HG03103 (cell line): ENCODE measurements around the gene XIRP2.

Source experiments
- ATAC-seq: cut with Tn5 transposase; IDR thresholded peaks from one replicate; pipeline ENCODE4 v1.9.1; 2021; ENCODE audit warnings: low read depth; ENCODE audit not compliant: unreplicated experiment

XIRP2 gene

DNA sequence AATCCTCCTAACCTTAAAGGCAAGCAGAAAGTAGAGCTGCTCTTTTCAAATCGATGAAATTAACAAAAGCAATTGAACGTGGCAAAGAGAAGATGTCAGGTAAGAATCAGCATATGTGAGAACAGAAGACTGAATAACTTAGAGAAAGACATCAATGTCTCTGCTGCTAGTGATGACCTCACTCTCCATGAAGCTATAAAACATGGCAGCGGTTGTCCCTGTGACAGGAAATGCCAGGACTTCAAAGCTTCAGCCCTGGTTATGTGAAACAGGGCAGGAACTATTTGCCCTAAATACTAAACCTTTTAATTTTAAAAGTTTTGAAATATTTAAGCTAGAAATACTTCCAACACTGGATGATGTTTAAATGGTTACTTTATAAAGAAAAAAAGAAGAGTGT lies 383.7 kb downstream of the XIRP2 start:
- ATAC-seq: no peak

DNA sequence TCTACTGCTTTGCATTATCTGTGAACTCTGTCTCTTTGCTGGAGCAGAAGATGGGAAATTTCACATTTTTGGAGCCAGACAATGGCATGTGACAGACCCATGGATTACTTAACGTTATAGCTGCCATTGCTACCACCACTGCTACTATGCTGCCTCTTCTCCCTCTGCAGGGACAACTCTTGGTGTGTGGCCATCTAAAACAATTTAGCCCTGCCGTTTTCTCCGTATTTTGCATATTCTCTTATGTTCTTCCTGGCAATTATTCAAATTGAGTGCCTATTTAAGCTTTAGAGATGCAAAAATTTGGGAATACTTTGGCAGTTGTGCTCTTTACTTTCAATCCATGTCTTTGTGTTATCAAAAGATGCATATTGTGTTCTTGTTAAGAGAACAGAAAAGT lies 386.8 kb downstream of the XIRP2 start:
- ATAC-seq: no peak

DNA sequence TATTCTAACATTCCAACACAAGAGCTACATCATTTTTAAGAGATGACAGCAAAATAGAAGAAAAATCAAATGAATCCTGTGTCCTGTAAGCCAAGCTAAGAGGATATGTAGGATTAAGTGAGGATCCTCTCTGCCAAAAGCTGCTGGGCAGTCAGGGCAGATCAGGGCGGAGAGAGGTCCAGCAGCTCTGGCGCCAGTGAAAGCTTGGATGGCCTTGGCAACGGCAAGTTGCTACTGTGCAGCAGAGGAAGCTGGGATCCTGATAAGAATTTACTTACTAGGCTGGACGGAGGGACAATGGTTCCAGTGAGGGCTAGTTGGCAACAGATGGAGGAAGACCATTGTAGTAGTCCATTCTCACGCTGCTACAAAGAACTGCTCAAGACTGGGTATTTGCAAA lies 391.5 kb downstream of the XIRP2 start:
- no peak for ATAC-seq

DNA sequence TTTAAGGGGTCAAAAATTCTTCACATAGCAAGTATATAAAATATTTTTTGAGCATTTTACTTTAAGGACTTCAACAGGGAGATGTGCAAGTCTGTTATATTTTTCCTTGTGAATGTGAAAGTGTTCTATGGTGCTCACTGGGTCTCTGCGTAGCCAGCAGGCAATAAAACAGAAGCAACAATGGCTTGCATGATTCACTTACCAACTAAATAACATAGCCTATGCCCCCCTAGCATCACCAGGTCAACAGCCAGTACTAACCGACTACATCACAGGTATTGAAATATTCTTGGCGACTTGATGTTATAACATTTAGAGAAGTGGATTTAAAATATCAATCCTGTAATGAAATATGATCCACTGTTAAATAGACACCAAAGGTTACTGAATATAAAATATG lies 398.9 kb downstream of the XIRP2 start:
- ATAC-seq: no peak

DNA sequence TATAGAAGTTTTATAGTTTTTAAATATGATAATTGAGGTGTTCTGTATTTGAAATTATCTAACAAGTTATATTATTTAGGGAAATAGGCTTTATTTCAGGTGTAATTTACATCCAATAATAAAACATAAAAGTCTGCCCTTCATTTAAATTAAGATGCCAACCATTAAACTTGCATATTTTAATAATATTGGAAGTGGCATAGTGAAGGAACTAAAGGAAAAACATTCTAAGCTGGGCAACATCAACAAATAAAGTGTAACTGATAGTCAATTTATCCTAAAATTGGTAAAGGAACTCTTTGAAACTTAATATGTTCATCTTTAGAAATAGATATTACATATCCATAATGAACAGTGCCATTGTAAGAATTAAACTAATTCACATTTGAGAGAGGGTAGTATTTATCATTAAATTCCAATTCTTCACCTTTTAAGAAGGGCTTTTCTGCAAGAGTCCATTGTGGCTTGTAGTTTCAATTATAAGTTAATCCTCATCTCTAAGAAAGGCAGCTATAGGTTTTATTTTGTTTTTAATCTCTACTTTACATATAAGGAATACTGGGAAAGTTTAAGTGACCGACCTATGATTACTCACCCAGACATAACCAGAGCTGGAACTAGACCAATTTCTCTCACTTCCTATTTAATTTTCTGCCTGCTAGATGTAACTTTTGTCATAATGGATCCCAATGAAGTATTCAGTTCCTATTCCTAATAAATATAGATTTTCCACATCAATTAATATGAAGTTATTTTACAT lies 401.6 kb downstream of the XIRP2 start:
- ATAC-seq: no peak

DNA sequence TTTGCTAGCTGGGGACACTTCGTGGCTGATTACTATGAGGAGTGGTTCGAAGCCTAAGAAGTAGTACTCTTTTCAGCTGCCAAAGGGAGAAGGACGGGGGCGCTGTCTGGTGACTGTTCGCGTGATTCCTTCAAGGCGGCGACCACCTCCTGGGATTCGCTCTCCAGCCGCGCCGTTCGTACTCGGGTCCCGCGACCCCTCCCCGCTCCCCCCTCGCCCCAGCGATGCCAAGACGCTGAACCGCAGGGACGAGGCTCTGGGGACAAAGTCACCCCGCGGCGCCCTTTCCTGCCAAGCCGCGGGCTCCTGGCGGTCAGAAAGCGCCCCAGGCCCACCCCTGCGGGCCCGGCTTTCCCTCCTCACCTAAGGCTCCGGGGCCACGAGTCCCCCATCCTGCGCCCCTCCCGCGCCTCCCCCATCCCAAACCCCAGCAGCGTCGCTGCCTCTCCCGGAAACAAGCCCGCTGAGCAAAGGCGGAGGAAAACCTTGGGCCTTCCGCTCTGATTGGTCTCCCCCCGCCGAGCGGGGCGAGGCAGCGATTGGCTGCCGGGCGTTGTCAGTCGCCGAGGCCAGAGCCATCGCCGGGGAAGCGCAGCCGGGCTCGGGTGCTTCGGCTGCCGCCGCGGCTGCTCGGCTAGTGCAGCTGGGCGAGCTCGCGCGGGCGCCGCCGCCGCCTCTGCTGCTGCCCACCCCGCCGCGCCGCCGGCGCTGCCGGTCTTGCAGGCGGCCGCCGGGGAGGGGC lies 404.3 kb downstream of the XIRP2 start, which contains the start of gene B3GALT1:
TSS of gene B3GALT1 (plus strand) at position 572 of the 742 bp plus-strand sequence.
- peak; percentile 100 for ATAC-seq

DNA sequence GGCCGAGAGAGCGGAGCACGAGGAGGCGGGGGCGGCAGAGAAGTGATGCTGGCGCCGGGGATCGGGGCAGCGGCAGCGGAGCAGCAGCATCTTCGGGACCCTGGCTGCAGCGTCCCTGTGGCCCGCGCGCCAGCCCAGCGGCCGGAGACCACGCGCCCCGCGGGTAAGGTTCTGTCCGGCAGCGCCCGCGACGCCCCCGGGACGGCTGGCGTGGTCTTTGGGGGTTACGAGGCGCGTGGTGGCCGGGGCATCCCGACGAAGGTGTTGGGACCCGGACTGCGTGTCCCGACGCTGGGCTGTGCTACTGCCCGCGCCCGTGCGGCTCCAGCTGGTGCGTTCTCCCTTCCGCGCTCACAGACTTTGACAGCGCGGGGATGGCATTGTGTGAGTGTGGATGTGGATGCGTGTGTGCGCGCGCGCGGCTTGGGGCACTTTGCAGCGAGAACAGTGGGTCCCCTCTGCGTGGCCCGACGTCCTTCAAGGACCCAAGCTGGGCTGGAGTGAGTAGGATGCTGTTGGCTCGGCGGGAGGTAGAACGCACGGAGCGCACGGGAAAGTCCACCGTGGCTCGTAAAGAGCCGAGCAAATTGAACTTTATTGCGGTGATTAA lies 405.0 kb downstream of the XIRP2 start:
- peak; percentile 6 for ATAC-seq

DNA sequence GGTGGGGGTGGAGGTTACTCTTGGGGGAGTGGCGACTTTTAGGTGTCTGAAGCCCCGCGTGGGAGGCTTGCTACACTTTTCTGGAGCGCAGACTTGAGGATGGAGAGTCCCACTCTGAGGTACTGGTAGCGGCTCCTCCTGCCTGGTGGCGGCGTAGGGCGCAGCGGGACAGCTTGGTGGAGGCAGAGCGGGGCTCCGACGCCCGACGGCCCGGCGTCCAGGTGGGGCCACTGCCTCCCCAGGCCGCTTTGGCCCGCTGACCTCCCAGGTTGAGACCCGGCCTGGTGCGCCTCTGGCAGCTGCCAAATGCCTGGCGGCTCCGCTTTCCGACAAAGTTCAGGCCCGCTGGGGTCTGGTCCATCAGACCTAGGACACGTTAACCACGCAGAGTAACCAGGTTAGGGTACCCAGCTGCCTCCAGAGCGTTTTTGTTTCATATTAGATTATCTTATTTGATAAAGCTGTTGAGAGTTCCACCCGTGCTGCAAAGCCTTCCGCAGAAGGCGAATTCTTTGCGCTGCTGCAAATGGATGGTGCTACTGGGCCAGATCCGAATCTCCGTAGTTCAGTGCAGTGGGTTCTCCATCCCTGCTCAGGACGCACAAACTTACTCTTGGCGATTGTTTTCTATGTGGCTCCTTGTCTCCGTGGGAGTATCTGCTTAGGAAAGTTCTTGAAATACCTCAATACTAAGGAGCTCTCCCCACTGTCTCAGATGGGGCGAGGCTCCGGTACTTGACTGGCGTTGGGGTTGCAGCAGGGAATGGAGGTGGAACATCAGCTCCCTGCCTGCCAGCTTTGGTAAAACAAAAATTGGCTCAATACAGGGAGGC lies 405.9 kb downstream of the XIRP2 start:
- ATAC-seq: no peak

DNA sequence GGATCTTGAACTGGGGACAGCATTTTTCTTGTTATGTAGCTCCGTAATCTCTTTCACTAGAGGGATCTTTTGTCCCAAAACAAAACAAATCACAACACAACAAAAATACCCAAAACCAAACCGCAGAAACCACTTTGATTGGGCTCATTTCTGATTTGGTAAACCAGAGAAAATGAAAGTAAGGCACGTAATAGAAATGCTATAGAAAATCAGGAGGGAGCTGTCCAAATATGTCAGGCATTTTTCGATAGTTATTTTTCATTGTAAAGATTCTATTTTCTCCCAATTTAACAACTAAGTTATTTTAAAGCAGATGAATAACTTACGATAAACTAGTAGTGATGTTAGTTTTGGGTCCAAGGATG lies 406.5 kb downstream of the XIRP2 start:
- no peak for ATAC-seq

DNA sequence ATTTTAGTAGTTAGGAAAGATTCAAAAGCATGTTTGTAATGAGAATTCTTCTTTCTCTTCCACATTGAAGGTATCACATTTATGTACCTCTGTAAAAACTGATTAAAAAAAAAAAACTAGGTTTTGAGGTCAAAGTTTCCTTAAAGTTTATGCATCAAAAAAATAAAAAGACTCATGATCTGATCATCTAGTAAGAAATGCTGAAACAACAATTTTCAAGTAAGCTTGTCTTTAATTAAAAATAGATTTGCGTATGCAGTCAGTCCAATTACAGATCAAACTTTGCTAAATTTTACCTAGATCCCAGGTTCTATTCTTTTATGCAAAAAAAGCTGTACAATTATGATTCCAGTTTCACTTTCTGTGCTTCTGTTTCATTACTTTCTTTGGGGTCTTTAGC lies 409.0 kb downstream of the XIRP2 start:
- ATAC-seq: no peak

DNA sequence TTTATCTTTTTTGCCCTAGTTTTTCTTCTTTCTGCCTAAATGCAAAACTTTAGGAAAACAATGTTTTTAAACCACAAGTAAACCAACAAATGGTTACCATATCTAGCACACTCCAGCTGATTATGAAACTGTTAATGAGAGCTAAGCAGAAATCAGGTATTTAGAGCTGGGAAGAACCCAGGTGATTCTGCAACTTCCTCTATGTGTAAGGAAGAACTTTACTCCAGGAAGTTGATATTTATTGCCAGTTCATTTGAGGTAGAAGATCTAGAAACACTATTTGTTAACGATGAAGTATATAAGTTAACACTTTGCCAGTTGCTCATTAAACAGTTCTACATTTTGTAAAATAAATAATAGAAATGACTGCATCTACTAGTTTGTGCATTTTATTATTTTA lies 409.7 kb downstream of the XIRP2 start:
- no peak for ATAC-seq
